GOT3 (cell line): ENCODE measurements around the gene DIO1.

ENCODE experiments used
- DNase-seq: peaks from one replicate; lab custom pipeline; 2025; ENCODE audit warnings: mixed read lengths; lab: John Stamatoyannopoulos, UW

Gene DIO1

DNA sequence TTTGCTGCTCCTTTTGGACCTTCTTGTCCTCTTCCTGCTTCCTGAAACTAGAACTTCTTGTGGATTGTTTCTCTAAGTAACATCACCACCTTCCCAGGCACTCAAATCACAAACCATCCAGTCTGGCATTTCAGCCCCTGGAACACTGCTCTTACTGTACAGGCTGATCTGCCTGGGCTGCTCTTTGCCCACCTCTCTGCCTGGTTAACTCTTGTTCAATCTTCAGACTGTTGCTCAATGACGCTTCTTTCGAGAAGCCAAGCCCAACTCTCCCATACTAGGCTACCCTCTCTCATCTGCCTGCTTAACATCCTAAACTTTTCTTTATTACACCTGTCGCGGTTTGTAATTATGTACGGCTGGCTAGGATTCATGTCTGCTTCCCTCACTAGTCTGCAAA lies 657 bp downstream of the DIO1 start:
- no peak for DNase-seq

DNA sequence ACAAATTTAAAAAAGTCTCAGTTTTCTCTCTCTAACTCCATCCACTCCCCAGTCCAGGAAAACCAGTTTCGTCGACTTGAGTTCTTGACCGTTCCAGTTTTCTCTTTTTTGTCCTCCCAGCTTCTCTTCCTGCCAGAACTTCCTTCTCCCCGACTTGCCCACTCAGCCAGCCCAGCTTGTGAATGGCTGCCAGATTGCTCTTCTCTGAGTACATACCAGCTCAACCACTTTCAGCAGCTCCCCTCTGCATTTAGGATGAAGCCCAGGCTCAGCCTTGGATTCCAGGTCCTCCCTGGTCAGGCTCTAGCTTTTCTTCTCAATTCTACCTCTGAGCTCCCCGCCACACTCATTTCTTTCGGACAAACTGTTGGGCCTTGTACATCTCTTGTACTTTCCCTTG lies 1.4 kb downstream of the DIO1 start:
- DNase-seq: no peak

DNA sequence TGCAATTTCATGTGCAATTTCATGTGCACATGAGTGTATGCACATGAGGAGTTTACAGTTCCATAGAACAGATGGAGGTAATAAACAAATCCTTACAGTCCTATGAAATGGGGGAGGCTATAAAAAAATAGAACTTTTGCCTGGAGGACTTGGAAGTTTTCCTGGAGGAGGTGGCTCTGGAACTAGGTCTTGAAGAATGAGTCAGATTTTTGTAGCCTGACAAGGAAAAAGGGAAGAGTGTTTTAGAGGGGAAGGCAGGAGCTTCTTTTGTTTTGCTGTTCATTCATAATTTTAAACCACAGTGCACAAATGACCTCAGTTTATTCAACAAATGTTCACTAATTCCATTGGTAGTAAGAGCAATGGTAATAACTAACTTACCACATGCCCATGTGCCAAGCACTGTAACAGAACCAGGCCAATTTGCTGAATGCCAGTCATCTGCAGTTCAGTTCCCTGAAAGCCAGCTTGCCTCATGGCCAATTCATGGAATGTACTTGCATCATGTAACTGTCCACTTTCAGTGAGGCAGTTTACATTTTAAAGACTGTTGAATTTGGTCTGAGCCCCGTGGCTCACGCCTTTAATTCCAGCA lies 2.7 kb downstream of the DIO1 start:
- DNase-seq: peak; percentile 23

DNA sequence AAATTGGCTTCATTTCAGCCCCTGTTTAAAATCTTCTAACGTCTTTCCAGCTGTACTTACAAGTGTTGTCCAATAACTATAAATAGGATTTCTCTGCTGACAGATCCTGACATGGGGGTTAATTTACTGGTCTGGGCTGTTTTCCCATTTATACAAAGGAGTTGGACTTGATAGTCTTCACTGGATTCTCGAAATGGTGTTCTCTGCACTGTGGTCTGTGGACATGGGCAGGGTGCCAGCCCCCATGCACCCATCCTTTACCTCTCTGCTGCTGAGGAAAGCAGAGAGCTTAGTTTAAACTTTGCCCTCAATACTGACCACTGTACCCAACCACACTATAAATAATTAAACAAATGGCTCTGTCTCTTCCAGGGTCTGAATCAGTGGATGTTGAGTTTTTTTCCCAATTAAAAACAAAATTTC lies 5.2 kb downstream of the DIO1 start:
- DNase-seq: no peak

DNA sequence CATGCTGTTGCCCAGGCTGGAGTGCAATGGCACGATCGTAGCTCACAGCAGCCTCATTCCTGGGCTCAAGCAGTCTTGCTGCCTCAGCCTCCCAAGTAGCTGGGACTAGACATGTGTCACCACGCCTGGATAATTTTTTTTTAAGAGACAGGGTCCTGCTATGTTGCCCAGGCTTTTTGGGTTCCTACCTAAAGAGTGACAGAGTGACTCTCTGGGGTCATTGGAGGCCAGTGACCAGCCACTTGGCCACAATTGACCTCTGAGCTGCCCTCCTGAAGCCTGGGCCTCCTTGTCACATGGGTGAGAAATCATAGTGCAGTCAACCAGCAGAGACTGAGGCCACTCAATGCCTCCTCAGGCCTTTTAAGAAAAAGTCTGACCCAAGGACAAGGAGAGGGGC lies 5.7 kb downstream of the DIO1 start:
- no peak for DNase-seq

DNA sequence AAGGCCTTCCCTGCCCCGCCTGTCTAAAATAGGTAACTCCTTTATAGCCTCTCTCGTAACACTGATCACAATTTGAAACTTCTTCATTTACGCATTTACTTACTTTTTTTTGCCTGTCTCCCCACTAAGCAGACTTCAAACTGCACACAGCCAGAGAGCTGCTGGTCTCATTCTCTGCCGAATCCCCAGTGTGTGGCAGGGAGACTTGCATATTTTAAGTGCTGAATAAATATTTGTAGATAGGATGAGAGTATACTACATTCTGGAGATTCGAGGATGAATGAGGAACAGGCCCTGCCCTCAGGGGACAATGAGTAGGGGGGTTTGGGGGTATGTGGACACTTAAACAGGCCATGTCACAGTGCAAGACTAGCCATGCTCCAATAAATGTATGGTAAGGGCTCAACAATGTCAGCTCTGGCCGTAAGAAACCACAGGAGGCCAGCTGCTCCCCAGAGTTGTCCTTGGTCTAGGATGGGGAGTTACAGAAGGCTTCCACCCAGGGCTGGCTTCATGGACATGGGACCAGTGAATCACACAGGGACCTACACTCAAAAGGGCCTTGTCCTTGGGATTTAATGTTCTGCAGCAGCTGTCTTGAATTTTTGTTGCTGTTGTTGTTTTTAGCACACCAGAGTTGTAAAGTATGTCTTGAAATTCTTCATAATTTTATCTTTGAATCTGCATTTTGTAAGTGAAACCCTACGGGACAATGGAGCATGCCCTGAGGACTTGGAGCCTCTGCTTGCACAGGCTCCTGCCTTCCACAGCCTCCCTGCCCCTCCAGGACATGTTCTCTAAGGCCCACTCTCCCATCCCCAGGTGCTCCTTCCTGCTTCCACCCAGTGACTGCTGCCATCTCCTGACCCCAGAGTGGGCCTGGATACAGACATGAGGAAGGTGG lies 8.5 kb downstream of the DIO1 start:
- DNase-seq: no peak

DNA sequence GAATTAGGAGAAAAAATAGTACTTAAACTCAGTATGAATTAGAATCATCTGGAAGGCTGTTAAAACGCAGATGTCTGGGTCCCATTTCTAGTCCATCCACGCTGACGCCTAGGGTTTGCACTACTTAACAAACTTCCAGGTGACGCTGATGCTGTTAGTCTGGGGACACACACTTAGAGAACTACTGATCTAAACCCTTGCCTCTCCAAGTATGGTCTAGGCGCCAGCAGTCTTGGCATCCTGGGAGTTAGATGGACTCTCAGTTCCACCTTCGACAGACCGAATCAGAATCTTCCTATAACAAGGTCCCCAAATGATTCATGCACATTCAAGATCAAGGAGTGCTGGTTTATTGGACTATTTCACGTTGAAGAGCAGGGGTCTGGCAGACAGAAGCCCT lies 11.5 kb downstream of the DIO1 start:
- DNase-seq: no peak

DNA sequence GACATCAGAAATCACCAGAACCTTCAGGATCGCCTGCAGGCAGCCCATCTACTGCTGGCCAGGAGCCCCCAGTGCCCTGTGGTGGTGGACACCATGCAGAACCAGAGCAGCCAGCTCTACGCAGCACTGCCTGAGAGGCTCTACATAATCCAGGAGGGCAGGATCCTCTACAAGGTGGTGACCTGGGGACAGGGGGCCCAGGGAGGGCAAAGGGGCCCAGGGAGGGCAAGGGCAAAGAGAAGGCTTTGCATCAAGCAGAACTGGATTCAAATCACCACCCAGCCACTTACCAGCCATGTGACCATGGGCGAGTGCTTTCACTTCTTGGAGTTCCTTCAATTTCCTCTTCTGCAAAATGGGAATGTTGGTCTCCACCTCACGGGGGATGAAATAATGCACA lies 12.1 kb downstream of the DIO1 start:
- no peak for DNase-seq

DNA sequence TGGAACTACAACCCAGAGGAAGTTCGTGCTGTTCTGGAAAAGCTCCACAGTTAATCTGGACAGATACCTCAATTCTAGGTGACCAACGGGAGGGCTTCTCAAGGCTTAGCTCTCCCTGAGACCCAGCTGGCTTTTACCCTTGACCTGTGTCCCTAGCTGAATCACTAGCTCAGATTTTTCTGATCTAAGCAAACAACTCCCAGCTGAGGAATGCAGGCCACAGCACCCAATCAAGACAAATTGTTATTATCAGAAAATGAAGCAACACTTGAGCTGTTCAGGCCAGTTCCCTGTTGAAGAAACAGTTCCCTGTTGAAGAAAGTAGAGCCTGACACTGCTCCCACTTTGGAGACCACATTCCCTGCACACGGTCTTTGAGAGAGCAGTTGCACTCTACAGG lies 16.0 kb downstream of the DIO1 start:
- DNase-seq: no peak

DNA sequence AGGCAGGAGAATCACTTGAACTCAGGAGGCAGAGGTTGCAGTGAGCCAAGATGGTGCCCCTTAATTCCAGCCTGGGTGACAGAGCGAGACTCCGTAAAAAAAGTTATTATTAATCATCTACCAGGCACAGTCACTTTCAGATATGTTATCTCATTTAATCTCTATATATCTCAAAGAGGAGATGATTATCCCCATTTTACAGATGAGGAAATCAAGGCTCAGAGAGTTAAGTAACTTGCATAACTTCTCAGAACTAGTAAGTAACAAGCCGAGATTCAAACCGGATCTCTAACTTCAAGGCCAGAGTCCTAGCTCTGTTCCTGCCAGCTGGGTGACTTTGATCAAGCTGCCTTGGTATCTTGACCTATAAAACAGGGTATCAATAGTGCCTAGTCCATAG lies 17.5 kb downstream of the DIO1 start:
- DNase-seq: no peak

DNA sequence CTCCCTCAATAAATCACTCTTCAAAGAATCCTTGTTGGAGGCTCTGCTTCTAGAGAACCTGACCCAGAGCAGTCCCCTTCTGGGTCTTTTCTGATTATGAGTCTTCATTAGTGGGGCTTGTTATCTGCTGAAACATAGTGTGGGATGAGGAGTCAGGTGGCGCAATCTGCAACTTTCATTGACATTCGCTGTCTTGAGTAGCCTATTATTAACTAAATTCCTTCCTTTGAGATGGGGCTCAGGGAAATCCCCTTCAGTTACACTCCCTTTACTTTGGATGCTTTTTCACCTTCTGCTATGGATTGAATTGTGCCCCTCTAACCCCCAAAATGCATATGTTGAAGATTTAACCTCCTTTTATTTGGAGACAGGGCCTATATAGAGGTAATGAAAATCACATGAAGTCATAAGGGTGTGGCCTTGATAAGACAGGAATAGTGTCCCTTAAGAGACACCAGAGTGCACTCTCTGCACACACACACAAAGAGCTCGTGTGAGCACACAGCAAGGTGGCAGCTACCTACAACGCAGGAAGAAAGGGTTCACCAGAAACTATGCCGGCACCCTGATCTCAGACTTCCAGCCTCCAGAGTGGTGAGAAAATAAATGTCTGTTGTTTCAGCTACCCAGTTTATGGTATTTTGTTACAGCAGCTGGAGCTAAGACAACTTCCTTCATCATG lies 19.5 kb downstream of the DIO1 start:
- no peak for DNase-seq

DNA sequence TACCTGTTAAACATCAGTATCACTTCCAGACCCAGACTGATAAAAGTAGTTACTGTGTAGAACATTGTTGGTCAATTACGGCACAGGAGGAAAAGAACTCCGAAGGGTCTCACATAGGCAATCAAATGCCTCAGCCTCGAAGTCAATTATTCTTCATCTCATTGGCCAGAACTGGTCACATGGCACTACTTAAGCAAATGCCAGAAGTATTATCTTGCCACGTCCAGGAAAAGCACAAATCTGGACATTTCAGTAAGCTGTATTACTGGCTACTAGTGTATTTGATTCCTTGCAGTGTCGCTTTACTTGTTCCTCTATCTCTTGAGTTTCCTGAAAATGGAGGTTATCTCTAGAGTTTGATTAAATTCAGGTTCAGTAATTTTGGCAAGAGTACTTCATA lies 24.4 kb downstream of the DIO1 start:
- no peak for DNase-seq

DNA sequence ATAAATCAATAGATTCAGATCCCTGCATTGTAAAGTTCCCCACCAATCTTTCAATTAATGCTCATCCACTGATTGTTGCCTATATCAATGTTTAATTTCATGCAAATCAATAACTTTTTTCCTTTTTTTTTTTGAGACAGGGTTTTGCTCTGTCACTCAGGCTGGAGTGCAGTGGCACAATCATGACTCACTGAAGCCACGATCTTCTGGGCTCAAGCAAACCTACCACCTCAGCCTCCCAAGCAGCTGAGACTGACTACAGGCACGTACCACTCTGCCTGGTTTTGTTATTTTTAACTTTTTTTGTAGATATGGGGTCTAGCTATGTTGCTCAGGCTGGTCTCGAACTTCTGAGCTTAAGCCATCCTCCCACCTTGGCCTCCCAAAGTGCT lies 25.7 kb downstream of the DIO1 start:
- DNase-seq: no peak

DNA sequence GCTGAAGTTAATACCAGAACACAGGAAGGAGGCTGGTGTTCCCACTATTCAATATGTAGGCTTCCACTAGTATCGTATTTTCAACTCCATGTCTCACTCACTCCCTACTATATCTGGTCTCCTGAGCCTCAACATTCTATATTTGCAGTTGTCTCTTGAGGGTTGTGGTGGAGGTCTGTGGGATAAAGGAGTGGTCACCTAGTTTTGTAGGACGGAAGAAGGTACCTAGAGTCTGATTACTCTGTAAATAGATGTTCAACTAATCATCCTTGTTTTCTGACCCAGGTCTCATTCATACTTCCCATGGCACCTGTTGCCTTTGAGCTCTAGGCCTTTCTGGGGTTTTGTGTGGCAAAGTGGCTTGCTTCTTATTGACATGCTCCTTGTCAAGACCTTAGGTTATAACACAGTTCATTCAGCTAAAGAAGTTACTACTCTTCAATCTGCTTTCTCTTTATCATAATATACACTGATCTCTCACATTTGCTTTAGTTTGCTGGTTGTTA lies 33.4 kb downstream of the DIO1 start:
- DNase-seq: no peak

DNA sequence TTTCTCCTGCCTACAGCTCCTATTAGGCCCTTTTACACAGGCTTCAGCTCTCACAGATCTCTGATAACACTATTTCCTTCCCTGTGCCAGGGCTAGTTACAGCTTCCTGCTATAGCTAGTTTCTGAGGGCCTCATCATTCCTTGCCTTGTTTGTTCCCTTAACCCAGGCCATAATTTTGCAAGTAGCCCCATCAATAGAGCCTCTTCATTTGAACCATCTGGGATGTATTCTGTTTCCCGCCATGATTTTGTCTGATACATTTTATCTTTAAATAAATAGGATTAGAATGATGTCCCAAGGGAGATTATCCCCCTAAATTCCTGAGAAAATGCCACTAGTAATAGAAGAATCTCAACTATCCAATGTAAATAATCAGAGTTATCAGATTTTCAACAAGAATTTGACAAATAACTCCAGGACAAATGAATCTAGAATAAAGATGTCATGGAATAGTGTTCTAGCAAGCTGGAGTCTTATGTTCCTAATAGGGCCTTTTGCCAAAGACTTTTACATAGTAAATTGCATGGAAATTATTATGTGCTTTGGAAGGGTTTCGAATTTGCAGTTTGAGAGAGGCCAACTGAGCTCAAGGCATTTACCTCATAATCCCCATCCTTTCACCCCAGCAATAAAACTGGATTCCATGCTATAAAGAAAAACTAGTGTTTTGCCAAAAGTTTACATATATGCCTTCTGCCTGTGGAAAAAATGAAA lies 35.4 kb downstream of the DIO1 start:
- DNase-seq: no peak

DNA sequence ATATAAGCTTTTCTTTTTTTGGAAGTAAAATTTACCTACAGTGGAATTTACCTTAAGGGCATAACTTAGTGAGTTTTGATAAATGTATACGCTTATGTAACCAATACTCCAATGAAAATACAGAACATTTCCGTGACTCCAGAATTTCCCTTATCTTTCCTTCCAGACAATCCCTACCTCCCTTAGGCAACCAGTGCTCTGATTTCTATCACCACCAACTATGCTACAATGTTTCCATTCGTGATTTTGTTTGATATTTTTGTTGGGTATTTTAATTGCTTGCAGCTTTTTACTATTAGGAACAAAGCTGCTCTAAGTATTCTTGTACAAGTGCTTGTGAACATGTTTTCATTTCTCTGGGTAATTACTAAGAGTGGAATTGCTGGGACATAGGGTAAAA lies 36.9 kb downstream of the DIO1 start:
- no peak for DNase-seq

DNA sequence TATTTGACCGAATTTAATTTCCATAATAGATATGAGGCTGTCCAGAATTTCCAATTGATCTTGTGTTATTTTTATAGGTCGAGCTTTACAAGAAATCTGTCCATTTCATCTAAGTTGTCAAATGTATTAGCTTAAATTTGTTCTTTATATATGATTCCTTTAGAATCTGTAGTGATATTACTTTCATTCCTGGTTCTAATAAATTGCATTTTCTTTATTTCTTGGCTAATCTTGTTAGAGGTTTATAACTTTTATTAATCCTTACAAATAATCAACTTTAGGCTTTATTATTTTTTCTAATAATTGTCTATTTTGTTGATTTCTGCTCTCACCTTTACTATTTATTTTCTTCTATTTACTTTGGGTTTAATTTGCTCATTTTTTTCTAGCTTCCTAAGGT lies 37.5 kb downstream of the DIO1 start:
- DNase-seq: no peak

DNA sequence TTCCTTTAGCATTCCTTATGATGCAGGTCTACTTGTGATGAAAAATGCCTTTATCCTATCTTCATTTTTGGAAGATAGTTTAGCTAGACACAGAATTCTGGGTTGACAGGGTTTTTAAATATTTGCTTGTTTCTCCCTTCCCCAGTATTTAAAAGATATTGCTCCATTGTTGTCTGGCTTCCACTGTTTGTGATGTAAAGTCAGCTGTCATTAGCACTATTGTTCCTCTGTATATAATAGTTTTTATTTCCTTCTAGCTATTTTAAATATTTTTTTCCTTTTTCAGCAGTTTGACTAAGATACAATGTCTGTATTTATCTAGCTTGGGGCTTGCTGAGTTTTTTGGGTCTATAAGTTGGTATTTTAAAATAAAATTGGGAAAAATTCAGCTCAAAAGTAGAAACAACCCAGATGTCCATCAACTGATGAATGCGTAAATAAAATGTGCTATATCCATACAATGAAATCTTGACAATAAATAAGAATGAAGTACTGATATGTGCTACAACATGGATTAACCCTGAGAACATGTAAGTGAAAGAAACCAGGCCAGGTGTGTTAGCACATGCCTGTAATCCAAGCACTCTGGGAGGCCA lies 40.3 kb downstream of the DIO1 start:
- no peak for DNase-seq

DNA sequence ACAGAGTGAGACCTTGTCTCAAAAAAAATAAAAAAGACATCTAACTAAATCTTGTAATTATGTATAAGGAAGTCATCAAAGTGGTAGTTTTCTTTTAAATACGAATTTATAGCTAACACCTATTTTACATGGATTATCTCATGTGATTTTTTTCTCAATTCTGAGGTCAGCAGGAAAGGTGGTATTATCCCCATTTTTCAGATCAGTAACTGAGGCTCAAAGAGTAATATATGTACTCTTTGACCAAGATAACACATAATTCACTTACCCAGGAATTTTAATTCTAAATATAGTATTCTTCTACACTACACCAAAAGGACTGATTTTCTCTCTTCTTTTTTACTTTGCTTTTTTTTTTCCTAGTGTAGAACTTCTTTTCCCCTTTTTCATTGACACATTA lies 42.4 kb downstream of the DIO1 start:
- DNase-seq: no peak

DNA sequence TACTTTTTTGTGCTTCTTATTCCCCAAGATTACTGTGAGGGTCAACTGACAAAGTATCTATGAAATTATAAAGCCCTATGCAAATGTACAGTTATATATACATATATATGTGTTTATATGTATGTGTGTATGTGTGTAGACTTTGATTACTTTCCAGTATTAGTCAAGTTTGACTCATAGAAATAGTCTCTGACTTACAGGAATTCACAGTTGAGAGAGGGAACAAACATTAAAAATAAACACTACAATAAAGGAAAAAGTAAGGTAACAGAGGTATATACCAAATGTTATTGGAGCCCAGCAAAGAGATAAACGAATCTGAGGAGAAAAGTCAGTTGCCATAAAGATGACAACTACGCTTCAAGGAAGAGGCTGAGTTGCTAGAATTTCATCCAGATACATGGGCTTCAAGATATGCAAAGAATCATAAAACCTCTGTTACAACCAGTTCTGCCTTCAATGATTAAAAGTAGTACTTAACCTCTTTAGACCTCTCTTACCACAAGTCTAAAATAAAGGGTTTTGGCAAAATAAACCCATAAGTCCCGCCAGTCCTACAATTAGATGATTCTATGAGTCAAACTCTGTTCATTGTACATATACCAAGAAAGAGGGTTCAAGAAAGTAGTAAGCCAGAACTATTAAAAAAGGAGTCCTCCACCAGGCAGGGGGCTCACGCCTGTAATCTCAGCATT lies 44.3 kb downstream of the DIO1 start:
- DNase-seq: no peak
